ENCODE measurements around the gene CCL20. TPM values are rescaled to one million over a fixed set of nuclear protein-coding genes. Genes with fewer than 3 reads are reported as not detected.

CCL20 gene

GRCh38 chr2:227862741-227863588 lies 49.3 kb downstream of the CCL20 start:
- peak overlapping the region; percentile 37 for H3K4me3 ChIP-seq (ENCODE audit: low read length)
- no peaks in the 10 kb centered on the region for H3K36me3 ChIP-seq (ENCODE audit: insufficient read depth, low read length)
- H3K9me3 ChIP-seq (replicated peaks; ENCODE audit: low read length) = no peaks in the 10 kb centered on the region
- H3K27me3 ChIP-seq (ENCODE audit: control insufficient read depth, insufficient read depth, low read length) = no peaks in the 10 kb centered on the region
- H3K4me1 ChIP-seq (ENCODE audit: control insufficient read depth, insufficient read depth, low read length) = peaks cover 62% of the 10 kb centered on the region
- peak overlapping the region; percentile 82 for H3K9ac ChIP-seq (ENCODE audit: low read depth, low read length)
- peak overlapping the region; percentile 64 for H3K4me2 ChIP-seq (ENCODE audit: low read length)

GRCh38 chr2:227864161-227864756 lies 50.6 kb downstream of the CCL20 start:
- Histone ChIP-seq H3K9me3 (replicated peaks; ENCODE audit: low read length) (no peaks in the 10 kb centered on the region), H3K4me2 (ENCODE audit: low read length) (peak overlapping the region; percentile 64), H3K36me3 (ENCODE audit: insufficient read depth, low read length) (no peaks in the 10 kb centered on the region), H3K9ac (ENCODE audit: low read depth, low read length) (peak overlapping the region; percentile 82), H3K4me3 (ENCODE audit: low read length) (peak overlapping the region; percentile 36), H3K4me1 (ENCODE audit: control insufficient read depth, insufficient read depth, low read length) (peaks cover 62% of the 10 kb centered on the region), H3K27me3 (ENCODE audit: control insufficient read depth, insufficient read depth, low read length) (no peaks in the 10 kb centered on the region)

GRCh38 chr2:227865291-227865690 lies 51.6 kb downstream of the CCL20 start:
- no peak overlapping the region for H3K4me2 ChIP-seq (ENCODE audit: low read length)
- H3K4me3 ChIP-seq (ENCODE audit: low read length) = no peak overlapping the region
- H3K27me3 ChIP-seq (ENCODE audit: control insufficient read depth, insufficient read depth, low read length) = no peaks in the 10 kb centered on the region
- peak overlapping the region; percentile 82 for H3K9ac ChIP-seq (ENCODE audit: low read depth, low read length)
- no peaks in the 10 kb centered on the region for H3K36me3 ChIP-seq (ENCODE audit: insufficient read depth, low read length)
- H3K4me1 ChIP-seq (ENCODE audit: control insufficient read depth, insufficient read depth, low read length) = peaks cover 62% of the 10 kb centered on the region
- H3K9me3 ChIP-seq (replicated peaks; ENCODE audit: low read length) = no peaks in the 10 kb centered on the region

Small RNAs within 50 kb of the gene (small RNA-seq; reads per million reads assigned to genes)
- gene SNRPGP8 = not detected

Data from skeletal muscle satellite cell (primary cell).